ENCODE data around the gene TMEM69.
"Not testable (repeated sequence)": the region's sequence is repeated elsewhere in the genome, so short reads cannot be mapped to it uniquely, and the experiment has no call there.

The TMEM69 gene, protein sequence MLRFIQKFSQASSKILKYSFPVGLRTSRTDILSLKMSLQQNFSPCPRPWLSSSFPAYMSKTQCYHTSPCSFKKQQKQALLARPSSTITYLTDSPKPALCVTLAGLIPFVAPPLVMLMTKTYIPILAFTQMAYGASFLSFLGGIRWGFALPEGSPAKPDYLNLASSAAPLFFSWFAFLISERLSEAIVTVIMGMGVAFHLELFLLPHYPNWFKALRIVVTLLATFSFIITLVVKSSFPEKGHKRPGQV

GRCh38 chr1:45687754-45688740 lies at the start of gene TMEM69:
Gene TMEM69 (plus strand): TSS chr1:45688181. CDS start chr1:45691069, 2,888 bp downstream.
- no peak for DNase-seq

DNA sequence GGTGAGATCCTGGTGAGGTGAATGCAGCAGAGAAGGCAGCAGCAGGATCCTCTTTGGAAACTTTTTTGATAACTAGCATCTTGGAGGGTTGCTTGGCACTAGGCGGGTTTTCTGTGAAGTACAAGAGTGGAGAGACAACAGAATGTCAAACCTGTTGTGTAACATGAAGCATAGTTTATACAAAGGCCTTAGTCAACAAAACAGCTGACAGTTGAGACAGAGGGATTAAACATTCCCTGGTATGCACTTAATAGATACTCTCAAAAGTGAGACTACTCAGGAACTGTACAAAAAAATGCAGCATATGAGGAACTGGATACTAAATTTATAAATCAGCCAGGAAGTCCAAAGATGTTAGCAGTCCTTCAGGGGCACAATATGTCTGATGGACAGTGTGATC lies 47.7 kb upstream of the TMEM69 start:
- DNase-seq: no peak

DNA sequence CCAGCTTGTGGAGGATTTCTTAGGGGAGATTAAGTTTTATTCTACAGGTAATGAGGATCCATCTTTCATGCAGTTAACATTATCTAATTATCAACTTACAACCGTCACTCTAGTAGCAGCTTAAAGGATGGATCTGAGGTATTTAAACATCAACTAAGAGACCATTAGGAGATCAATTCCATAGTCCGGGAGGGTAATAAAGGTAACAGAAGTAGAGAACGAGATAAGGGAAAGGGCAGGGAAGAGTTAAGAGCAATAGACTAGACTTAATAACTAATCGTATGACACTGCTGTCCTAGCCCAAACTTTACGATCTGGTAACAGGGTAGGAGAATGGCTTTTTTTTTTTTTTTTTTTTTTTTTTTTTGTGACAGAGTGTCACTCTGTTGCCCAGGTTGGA lies 44.7 kb upstream of the TMEM69 start:
- no peak for DNase-seq

GRCh38 chr1:45643978-45644377 lies 44.0 kb upstream of the TMEM69 start:
- DNase-seq: no peak

DNA sequence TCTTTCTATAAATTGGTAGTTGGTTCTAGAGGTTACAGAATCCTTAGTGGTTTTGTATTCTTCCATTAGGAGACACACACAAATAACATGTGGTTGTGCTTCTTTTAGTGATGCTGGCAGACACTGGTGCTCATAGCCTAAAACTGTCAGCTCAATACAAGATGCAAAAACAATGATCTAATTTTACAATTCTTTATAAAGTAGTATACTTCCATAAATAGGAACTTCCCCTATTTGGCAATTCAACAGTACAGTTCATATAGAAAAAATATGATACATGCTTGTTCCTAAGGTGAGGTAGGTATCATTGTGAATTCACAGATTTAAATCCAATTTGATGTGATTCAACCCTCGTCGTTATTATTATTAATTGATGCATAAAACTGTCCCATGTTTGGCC lies 43.3 kb upstream of the TMEM69 start:
- DNase-seq: no peak

- no peak for DNase-seq
These were observed 40.5 kb upstream of the TMEM69 start for GRCh38 chr1:45647248-45648021.

DNA sequence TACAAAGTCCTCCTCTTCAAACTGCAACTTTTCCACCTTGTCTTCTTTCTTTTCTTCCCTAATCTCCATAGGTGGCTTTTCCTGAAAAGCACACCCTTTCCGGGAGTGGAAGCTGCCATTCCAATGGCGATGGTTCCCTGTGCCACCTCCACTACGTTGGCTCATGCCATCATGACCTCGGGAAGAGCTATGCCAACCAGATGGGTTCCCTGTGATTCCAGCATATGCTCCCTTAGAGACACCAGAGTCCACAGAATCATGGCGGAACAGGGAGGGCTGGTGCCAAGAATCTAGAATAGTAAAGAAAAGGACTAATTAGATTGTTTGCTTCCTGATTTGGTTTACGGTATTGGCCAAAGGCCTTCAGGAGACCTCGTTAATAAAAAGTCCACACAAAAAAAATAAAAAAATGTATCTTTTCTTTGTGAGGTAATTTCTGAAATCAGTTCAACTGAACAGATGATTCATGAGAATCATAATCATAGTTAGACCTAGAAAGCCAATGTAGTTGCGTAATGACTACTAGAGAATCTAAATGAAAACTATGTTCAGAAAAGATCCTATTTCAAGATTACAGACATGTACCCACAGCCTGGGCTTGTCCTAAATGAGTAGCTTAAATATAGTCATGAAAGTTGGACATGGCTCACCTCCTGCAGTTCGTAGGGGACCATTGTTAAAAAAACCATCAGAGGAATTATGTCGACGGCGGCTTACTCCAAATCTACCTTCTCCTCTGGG lies 33.3 kb upstream of the TMEM69 start:
- no peak for DNase-seq

GRCh38 chr1:45656573-45657226 lies 31.3 kb upstream of the TMEM69 start:
- DNase-seq: no peak

- no peak for DNase-seq
These were observed 29.8 kb upstream of the TMEM69 start for GRCh38 chr1:45658171-45658570.

DNA sequence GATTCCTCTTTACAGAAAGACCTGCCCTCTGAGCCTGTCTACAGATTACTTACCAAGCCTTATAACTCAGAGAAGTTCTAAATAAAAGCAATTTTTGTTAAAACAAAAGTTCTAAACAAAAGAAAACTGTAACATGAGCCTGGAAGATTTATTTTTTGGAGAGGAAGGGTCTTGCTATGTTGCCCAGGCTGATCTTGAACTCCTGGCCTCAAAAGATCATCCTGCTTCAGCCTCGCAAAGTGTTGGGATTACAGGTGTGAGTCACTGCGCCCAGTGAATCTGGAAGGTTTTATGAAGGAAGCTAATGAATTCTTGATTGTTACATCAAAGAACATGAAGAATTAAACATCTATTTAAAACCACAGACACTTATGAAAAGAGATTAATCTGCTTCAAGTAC lies 28.8 kb upstream of the TMEM69 start:
- DNase-seq: no peak

DNA sequence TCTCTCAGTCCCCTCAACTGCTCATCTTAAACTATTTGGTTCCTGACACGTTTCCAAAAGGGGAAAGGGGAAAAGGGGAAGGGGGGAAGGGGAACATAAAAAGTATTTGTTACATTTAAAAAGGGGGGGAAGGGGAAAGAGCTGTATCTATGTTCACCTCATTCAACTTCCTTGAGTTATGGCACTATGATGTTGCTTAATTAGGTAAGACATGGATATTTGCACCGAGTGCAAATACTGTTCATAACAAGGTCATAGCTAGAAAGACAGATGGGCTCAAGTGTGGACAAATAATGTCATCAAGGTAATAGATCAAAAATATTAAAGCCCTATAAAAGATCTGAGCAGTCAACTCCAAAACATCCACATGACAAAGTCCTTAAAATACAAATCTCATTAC lies 27.6 kb upstream of the TMEM69 start:
- DNase-seq: no peak

DNA sequence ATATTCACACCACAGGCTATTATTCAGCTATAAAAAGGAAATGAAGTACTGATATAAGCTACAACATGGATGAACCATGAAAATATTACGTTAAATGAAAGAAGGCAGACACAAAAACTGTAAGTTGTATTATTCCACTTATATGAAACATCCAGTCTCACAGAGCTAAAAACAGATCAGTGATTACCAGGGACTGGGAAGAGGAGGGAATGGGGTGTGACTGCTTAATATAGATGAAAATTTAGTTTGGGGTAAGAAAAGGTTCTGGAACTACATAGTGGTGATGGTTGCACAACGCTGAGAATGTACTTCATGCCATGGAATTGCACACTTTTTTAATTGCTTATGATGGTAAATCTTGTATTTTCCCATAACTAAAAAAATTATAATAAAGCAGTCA lies 21.1 kb upstream of the TMEM69 start:
- no peak for DNase-seq

GRCh38 chr1:45667321-45668111 lies 20.5 kb upstream of the TMEM69 start:
- DNase-seq: no peak

DNA sequence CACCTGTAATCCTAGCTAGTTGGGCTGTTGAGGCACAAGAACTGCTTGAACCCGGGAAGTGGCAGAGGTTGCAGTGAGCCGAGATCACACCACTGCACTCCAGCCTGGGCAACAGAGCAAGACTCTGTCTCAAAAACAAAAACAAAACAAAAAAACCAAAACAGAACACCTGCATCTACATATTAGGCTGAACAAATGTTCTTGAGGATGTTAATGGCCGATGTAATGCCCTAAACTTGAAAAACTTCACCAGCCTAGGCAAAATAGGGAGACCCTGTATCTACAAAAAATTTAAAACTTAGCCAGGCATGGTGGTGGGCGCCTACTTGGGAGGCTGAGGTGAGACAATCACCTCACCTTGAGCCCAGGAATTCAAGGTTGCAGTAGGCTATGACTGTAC lies 19.5 kb upstream of the TMEM69 start:
- DNase-seq: no peak

DNA sequence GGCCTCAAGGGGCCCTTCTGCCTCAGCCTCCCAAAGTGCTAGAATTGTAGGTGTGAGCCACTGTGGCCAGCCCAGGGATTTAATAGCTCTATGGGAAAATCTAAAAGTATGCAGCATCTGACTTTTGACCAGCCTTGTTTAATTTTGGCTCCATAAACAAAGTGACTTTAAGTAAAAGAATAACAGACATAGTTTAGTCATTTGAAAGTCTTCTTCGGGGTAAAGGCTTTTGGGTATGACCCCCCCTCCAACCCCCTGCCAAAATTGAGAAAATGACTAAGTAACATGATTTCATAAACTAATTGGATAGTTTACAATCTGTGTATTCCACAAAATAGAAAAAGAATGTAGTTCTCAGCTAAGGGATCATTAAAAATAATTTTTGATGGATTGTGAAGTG lies 18.6 kb upstream of the TMEM69 start:
- no peak for DNase-seq

- DNase-seq: no peak
These were observed 17.9 kb upstream of the TMEM69 start for GRCh38 chr1:45669859-45670655.

DNA sequence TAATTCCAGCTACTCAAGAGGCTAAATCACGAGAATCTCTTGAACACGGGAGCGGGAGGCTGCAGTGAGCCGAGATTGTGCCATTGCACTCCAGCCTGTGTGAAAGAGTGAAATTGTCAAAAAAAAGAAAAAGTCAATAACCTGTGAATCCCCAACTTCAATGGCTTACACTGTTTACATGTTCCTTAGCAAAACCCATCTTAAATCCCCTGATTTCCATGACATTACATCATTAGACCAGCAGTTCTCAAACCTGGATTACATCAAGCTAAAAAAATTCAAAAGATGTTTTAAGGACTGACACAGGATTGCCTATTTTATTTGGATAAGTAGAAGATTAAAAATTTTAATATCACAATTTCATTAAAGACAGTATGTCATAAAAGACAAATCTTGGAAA lies 14.0 kb upstream of the TMEM69 start:
- no peak for DNase-seq

DNA sequence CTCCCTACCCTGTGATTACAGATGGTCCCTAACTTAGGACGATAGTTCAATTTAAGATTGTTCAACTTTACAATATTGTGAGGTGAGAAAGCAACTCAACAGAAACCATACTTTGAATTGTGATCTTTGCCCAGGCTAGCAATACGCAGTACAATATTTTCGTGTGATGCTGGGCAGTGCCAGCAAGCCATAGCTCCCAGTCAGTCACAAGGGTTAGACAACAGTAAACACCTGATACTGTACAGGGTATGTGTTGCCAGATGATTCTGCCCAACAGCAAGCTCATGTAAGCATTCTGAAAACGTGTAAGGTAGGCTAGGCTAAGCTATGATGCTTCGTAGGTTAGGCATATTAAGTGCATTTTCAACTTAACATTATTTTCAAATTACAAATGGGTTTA lies 13.5 kb upstream of the TMEM69 start:
- DNase-seq: no peak

DNA sequence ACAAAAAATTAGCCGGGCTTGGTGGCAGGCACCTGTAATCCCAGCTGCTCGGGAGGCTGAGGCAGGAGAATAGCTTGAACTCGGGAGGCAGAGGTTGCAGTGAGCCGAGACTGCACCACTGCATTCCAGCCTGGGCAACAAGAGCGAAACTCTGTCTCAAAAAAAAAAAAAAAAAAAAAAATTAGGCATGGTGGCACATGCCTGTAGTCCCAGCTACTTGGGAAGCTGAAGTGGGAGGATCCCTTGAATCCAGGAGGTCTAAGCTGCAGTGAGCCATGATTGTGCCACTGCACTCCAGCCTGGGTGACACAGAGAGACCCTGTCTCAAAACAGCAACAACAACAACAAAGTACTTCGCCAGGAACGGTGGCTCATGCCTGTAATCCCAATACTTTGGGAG lies 11.4 kb upstream of the TMEM69 start:
- not testable (repeated sequence) for DNase-seq

DNA sequence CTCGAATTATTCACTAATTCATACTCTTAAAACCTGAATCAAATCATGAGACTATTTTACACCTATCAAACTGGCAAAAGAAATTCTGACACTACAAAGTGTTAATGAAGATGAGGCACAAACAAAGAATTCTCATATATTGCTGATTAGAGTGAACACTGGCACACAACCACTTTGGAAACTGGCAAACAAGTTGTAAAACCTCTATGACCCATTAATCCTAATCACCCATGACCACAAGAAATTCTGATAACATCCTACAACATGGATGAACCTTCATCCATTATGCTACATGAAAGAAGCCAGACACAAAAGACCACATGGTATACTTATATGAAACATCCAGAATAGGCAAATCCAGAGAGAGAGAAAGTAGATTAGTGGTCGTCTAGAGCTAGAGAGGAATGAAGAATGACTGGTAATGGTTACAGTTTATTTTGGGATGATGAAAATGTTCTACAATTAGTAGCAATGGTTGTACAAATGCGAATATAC lies 10.2 kb upstream of the TMEM69 start:
- DNase-seq: no peak
